ENCODE data around the gene CCL4. TPM values are rescaled to one million over a fixed set of nuclear protein-coding genes. Genes with fewer than 3 reads are reported as not detected.

The CCL4 gene
- total RNA-seq, 4 donors from 2014 or later = 1.7 to 3.0 (median 2.0) TPM; not detected in 1

GRCh38 chr17:36127911-36128310, 24.3 kb downstream of the CCL4 start:
- Histone ChIP-seq H3K4me1 (no peaks in the 10 kb centered on the region), H3K9me3 (peaks cover 0 to 16% (median 9%) of the 10 kb centered on the region in 4 donors), H3K4me3 (no peak overlapping the region), H3K36me3 (no peaks in the 10 kb centered on the region), H3K27ac (replicated peaks in 1 of 4) (no peak overlapping the region), H3K27me3 (peaks cover 0 to 50% (median 0%) of the 10 kb centered on the region in 4 donors)
- intact Hi-C loops (cut with DNase I) = no loop called here
- WGBS = 71% methylated on average over 6 of the region's 6 CpGs
- DNase-seq (ENCODE audit: extremely low spot score) = no peak
- no peak for TF ChIP-seq POLR2AphosphoS5 (IDR thresholded peaks at IDR 0.05)
- no peak for TF ChIP-seq POLR2A (IDR thresholded peaks at IDR 0.05; ENCODE audit: low read depth)
- no peak for TF ChIP-seq EP300 (IDR thresholded peaks at IDR 0.05)
- no peak for TF ChIP-seq CTCF (IDR thresholded peaks at IDR 0.05)

GRCh38 chr17:36128411-36128978, 24.9 kb downstream of the CCL4 start:
- Histone ChIP-seq H3K36me3 (no peaks in the 10 kb centered on the region), H3K9me3 (peaks cover 0 to 16% (median 9%) of the 10 kb centered on the region in 4 donors), H3K4me1 (no peaks in the 10 kb centered on the region), H3K27ac (replicated peaks in 1 of 4) (no peak overlapping the region), H3K27me3 (peaks cover 0 to 50% (median 0%) of the 10 kb centered on the region in 4 donors), H3K4me3 (no peak overlapping the region)
- DNase-seq (ENCODE audit: extremely low spot score) = no peak
- WGBS = 82% methylated on average over 4 of the region's 4 CpGs
- intact Hi-C loops (cut with DNase I) = no loop called here
- TF ChIP-seq EP300 (IDR thresholded peaks at IDR 0.05) = no peak
- TF ChIP-seq POLR2A (IDR thresholded peaks at IDR 0.05; ENCODE audit: low read depth) = no peak
- no peak for TF ChIP-seq POLR2AphosphoS5 (IDR thresholded peaks at IDR 0.05)
- no peak for TF ChIP-seq CTCF (IDR thresholded peaks at IDR 0.05)

GRCh38 chr17:36129616-36130015, 26.0 kb downstream of the CCL4 start:
- TF ChIP-seq POLR2AphosphoS5 (IDR thresholded peaks at IDR 0.05) = no peak
- no peak for TF ChIP-seq EP300 (IDR thresholded peaks at IDR 0.05)
- no peak for TF ChIP-seq POLR2A (IDR thresholded peaks at IDR 0.05; ENCODE audit: low read depth)
- TF ChIP-seq CTCF (IDR thresholded peaks at IDR 0.05) = no peak
- no peak for DNase-seq (ENCODE audit: extremely low spot score)
- H3K9me3 ChIP-seq = peaks cover 0 to 16% (median 9%) of the 10 kb centered on the region in 4 donors
- peaks cover 0 to 50% (median 0%) of the 10 kb centered on the region in 4 donors for H3K27me3 ChIP-seq
- no peak overlapping the region for H3K4me3 ChIP-seq
- H3K27ac ChIP-seq (replicated peaks in 1 of 4) = no peak overlapping the region
- intact Hi-C loops (cut with DNase I) = no loop called here
- 46% methylated on average over 1 of the region's 1 CpG for WGBS
- no peaks in the 10 kb centered on the region for H3K4me1 ChIP-seq
- no peaks in the 10 kb centered on the region for H3K36me3 ChIP-seq

GRCh38 chr17:36130346-36130745, 26.7 kb downstream of the CCL4 start:
- H3K36me3 ChIP-seq = no peaks in the 10 kb centered on the region

More at GRCh38 chr17:36130346-36130745, 26.7 kb downstream of the CCL4 start:
- TF ChIP-seq POLR2AphosphoS5 (IDR thresholded peaks at IDR 0.05) (no peak), EP300 (IDR thresholded peaks at IDR 0.05) (no peak), POLR2A (IDR thresholded peaks at IDR 0.05; ENCODE audit: low read depth) (no peak), CTCF (IDR thresholded peaks at IDR 0.05) (no peak)
- Histone ChIP-seq H3K27me3 (peaks cover 0 to 45% (median 0%) of the 10 kb centered on the region in 4 donors), H3K27ac (replicated peaks in 1 of 4) (no peak overlapping the region), H3K4me3 (no peak overlapping the region), H3K4me1 (no peaks in the 10 kb centered on the region), H3K9me3 (peaks cover 0 to 8% (median 5%) of the 10 kb centered on the region in 4 donors)
- 67% methylated on average over 5 of the region's 5 CpGs for WGBS
- intact Hi-C loops (cut with DNase I) = no loop called here
- DNase-seq (ENCODE audit: extremely low spot score) = no peak

All from esophagus muscularis mucosa (tissue), 4 donors.